HCT116 (cell line): ENCODE measurements around the gene GARS1. TPM values are rescaled to one million over a fixed set of nuclear protein-coding genes. Genes with fewer than 3 reads are reported as not detected.

Experiments used
- total RNA-seq: library from RNA; stranded (reverse); gene quantifications from one replicate; pipeline ENCODE4 v1.2.1, GENCODE V29; 2021; ENCODE audit not compliant: unreplicated experiment

The GARS1 gene
- total RNA-seq, 1 experiment from 2014 or later: 329 TPM

Other genes starting within 250 kb of the GARS1 start
- 5.9 TPM for gene NOD1, start 116.1 kb upstream of the GARS1 start, total RNA-seq
- 60.6 TPM for gene GGCT, start 90.0 kb upstream of the GARS1 start, total RNA-seq
- not detected for gene CRHR2, start 87.6 kb downstream of the GARS1 start, total RNA-seq
- 0.32 TPM for gene INMT, start 157.3 kb downstream of the GARS1 start, total RNA-seq
- 6.1 TPM for gene MINDY4, start 176.5 kb downstream of the GARS1 start, total RNA-seq